Natural killer cell (primary cell): ENCODE data around the gene CDC42BPA. TPM values are rescaled to one million over a fixed set of nuclear protein-coding genes. Genes with fewer than 3 reads are reported as not detected.

Experiments
- ATAC-seq, 3 donors: fragments of 150-1000 bp in 2 of 3; fragments of 200-7000 bp in 1 of 3; cut with Tn5 transposase; 1 replicate in 1 of 3; 2 replicates in 2 of 3; pipeline ENCODE4 v1.10.0; 2021; ENCODE audit warnings: mild to moderate bottlenecking in 2 of 3, moderate library complexity in 2 of 3
- DNase-seq, 2 donors: peaks; one replicate each; pipeline versions ENCODE4 v3.0.0 to v3.0.0-alpha.2; 2013 to 2021; ENCODE audit warnings: mixed read lengths in 1 of 2
- H3K27ac ChIP-seq: one replicate; pipeline ENCODE4 v1.5.1; 2013; ENCODE audit warnings: mild to moderate bottlenecking, low read length
- H3K27me3 ChIP-seq: one replicate; pipeline ENCODE4 v1.6.1; 2013; ENCODE audit warnings: low read length; ENCODE audit not compliant: control insufficient read depth, insufficient read depth
- H3K36me3 ChIP-seq: one replicate; pipeline ENCODE4 v1.6.1; 2013; ENCODE audit warnings: low read length; ENCODE audit not compliant: control insufficient read depth, insufficient read depth
- H3K4me1 ChIP-seq: one replicate; pipeline ENCODE4 v1.6.1; 2013; ENCODE audit warnings: low read length; ENCODE audit not compliant: control insufficient read depth, insufficient read depth
- H3K4me3 ChIP-seq: one replicate; pipeline ENCODE4 v1.5.1; 2013; ENCODE audit warnings: low read length
- H3K9me3 ChIP-seq: one replicate; pipeline ENCODE4 v1.6.1; 2013; ENCODE audit warnings: low read length; ENCODE audit not compliant: control insufficient read depth, insufficient read depth
- H3K27ac Mint-ChIP-seq, 2 donors: one replicate each; pipeline ENCODE4 v1.8.0; 2022; ENCODE audit warnings: mild to moderate bottlenecking in 2 of 2, mixed read lengths in 2 of 2, moderate library complexity in 1 of 2
- H3K27me3 Mint-ChIP-seq, 2 donors: one replicate each; pipeline ENCODE4 v1.8.0; 2022; ENCODE audit warnings: low read depth in 2 of 2, mixed read lengths in 2 of 2
- H3K36me3 Mint-ChIP-seq: one replicate; pipeline ENCODE4 v1.8.0; 2022; ENCODE audit warnings: mixed read lengths
- H3K4me1 Mint-ChIP-seq, 2 donors: one replicate each; pipeline ENCODE4 v1.8.0; 2022; ENCODE audit warnings: mixed read lengths in 2 of 2
- H3K4me3 Mint-ChIP-seq: one replicate; pipeline ENCODE4 v1.8.0; 2022; ENCODE audit warnings: mild to moderate bottlenecking, moderate library complexity, mixed read lengths
- H3K9me3 Mint-ChIP-seq, 2 donors: one replicate each; pipeline ENCODE4 v1.8.0; 2022; ENCODE audit warnings: mixed read lengths in 2 of 2
- WGBS: methylation state at CpG from one replicate; pipeline ENCODE4 v1.1.7; 2013; ENCODE audit warnings: missing lambda C conversion rate; ENCODE audit not compliant: insufficient coverage; 5-methylcytosine and 5-hydroxymethylcytosine counted together
- intact Hi-C: fragments of 100-400 bp; cut with micrococcal nuclease; formaldehyde crosslinking; loops from one replicate; pipeline ENCODE4 v1.14.2; 2022
- total RNA-seq, 4 donors: library from RNA; stranded (reverse); fragments of 120-200 nt in 1 of 4; gene quantifications; one replicate each; pipeline versions ENCODE4 v1.2.3 to v1.2.4, GENCODE V29; 2013 to 2022
- TF ChIP-seq, protein P1 (sequence below): fragments of 200-600 bp; IDR thresholded peaks from one replicate; pipeline ENCODE4 v1.8.0; 2022; ENCODE audit warnings: antibody characterized with exemption

Gene CDC42BPA
- total RNA-seq, 3 donors from 2014 or later (not counting 1 experiment from before 2014, with no cell fraction given): 0.14 to 2.4 (median 0.77) TPM

DNA sequence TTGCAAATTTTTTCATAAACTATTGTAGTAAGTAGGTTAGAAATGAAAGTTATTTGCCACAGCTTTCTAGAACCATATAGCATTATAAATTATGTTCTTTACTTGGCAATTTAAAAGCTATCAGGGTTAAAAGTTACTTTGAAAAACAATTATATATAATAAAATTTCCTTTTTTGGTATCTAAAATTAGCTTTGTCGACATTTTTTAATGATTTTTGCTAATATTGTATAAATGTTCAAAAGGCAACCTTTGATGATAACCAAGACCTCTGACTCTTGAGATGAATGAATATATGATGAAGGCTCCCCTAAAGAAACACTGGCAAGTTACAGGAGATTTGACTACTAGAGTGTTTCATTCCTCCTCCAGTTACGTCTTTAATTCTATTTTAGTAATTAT lies 121.2 kb downstream of the CDC42BPA start:
- intact Hi-C loops: no loop called here
- no peak for DNase-seq
- Mint-ChIP-seq H3K27ac (no peak overlapping the region), H3K36me3 (no peaks in the 10 kb centered on the region), H3K4me1 (no peaks in the 10 kb centered on the region), H3K4me3 (no peak overlapping the region), H3K9me3 (no peaks in the 10 kb centered on the region), H3K27me3 (no peaks in the 10 kb centered on the region)
- no CpG with 5 or more reads among the region's 2 CpGs for WGBS
- H3K36me3 ChIP-seq: no peaks in the 10 kb centered on the region
- TF ChIP-seq, protein P1, sequence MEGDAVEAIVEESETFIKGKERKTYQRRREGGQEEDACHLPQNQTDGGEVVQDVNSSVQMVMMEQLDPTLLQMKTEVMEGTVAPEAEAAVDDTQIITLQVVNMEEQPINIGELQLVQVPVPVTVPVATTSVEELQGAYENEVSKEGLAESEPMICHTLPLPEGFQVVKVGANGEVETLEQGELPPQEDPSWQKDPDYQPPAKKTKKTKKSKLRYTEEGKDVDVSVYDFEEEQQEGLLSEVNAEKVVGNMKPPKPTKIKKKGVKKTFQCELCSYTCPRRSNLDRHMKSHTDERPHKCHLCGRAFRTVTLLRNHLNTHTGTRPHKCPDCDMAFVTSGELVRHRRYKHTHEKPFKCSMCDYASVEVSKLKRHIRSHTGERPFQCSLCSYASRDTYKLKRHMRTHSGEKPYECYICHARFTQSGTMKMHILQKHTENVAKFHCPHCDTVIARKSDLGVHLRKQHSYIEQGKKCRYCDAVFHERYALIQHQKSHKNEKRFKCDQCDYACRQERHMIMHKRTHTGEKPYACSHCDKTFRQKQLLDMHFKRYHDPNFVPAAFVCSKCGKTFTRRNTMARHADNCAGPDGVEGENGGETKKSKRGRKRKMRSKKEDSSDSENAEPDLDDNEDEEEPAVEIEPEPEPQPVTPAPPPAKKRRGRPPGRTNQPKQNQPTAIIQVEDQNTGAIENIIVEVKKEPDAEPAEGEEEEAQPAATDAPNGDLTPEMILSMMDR: no peak
- ATAC-seq: no peak
- H3K9me3 ChIP-seq: no peaks in the 10 kb centered on the region
- H3K27ac ChIP-seq: no peak overlapping the region
- H3K27me3 ChIP-seq: no peaks in the 10 kb centered on the region
- no peaks in the 10 kb centered on the region for H3K4me1 ChIP-seq
- H3K4me3 ChIP-seq: no peak overlapping the region

DNA sequence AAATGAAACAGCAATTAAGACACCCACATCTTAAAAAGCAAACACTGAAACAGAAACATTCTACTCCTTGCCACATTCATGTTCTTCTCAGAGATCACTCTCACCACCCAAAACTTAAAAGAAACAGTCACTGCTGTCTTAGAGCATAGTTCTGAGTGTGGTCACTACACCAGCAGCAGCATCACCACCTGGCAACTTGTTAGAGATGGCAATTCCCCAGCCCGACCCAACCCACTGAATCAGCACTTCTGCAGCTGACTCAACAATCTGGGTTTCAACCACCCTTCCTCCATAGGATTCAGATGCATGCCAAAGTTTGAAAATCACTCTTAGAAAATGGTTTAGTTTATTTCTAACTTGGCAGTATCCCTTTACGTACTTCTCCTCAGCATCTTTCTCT lies 126.1 kb downstream of the CDC42BPA start:
- H3K27me3 ChIP-seq: no peaks in the 10 kb centered on the region
- H3K4me1 ChIP-seq: no peaks in the 10 kb centered on the region
- WGBS: 0% methylated on average over 1 of the region's 2 CpGs
- no peak overlapping the region for H3K4me3 ChIP-seq
- no peak overlapping the region for H3K4me3 Mint-ChIP-seq
- TF ChIP-seq, protein P1: no peak
- no peaks in the 10 kb centered on the region for H3K4me1 Mint-ChIP-seq
- peak in 1 of 3 donors; percentile 59 for ATAC-seq
- intact Hi-C loops: no loop called here
- DNase-seq: no peak
- no peak overlapping the region for H3K27ac Mint-ChIP-seq
- no peak overlapping the region for H3K27ac ChIP-seq
- H3K9me3 Mint-ChIP-seq: no peaks in the 10 kb centered on the region
- H3K9me3 ChIP-seq: no peaks in the 10 kb centered on the region
- H3K36me3 ChIP-seq: no peaks in the 10 kb centered on the region
- H3K27me3 Mint-ChIP-seq: peaks cover 6 to 24% of the 10 kb centered on the region in 2 donors
- no peaks in the 10 kb centered on the region for H3K36me3 Mint-ChIP-seq

GRCh38 chr1:227191607-227192006 lies 126.7 kb downstream of the CDC42BPA start:
- H3K4me1 ChIP-seq: no peaks in the 10 kb centered on the region
- intact Hi-C loops: no loop called here
- H3K27me3 Mint-ChIP-seq: peaks cover 6 to 29% of the 10 kb centered on the region in 2 donors
- no peaks in the 10 kb centered on the region for H3K9me3 ChIP-seq
- no peak overlapping the region for H3K27ac Mint-ChIP-seq
- H3K9me3 Mint-ChIP-seq: no peaks in the 10 kb centered on the region
- no peaks in the 10 kb centered on the region for H3K36me3 ChIP-seq
- no peaks in the 10 kb centered on the region for H3K4me1 Mint-ChIP-seq
- WGBS: 25% methylated on average over 1 of the region's 2 CpGs
- DNase-seq (no peak), ATAC-seq (no peak)
- no peak overlapping the region for H3K27ac ChIP-seq
- TF ChIP-seq, protein P1: no peak
- no peaks in the 10 kb centered on the region for H3K27me3 ChIP-seq
- H3K4me3 Mint-ChIP-seq: no peak overlapping the region
- no peaks in the 10 kb centered on the region for H3K36me3 Mint-ChIP-seq
- H3K4me3 ChIP-seq: no peak overlapping the region

DNA sequence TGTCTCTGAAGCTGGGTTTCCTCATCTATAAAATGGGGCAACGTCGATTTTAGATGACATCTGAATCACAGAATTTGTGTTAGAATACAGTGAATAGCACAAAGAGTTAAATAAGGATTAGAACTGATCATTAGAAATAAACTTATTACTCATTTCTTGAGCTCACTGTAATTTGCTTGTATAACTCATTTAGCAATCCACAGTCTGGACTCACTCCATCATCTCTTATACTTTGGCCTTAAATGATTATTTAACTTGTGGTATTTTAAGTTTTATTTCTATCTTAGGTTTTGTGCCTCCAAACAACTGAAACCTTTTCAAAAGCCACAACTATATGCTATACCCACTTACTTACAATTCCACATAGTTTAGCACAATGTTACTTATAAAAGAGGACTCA lies 128.0 kb downstream of the CDC42BPA start:
- DNase-seq: no peak
- Mint-ChIP-seq H3K27me3 (peaks cover 6 to 30% of the 10 kb centered on the region in 2 donors), H3K9me3 (no peaks in the 10 kb centered on the region), H3K36me3 (no peaks in the 10 kb centered on the region), H3K4me1 (no peaks in the 10 kb centered on the region), H3K4me3 (no peak overlapping the region), H3K27ac (no peak overlapping the region)
- no peak overlapping the region for H3K4me3 ChIP-seq
- intact Hi-C loops: no loop called here
- no peaks in the 10 kb centered on the region for H3K27me3 ChIP-seq
- TF ChIP-seq, protein P1: no peak
- no peak overlapping the region for H3K27ac ChIP-seq
- H3K4me1 ChIP-seq: no peaks in the 10 kb centered on the region
- no CpG with 5 or more reads among the region's 2 CpGs for WGBS
- no peaks in the 10 kb centered on the region for H3K9me3 ChIP-seq
- ATAC-seq: no peak
- no peaks in the 10 kb centered on the region for H3K36me3 ChIP-seq
